ENCODE results near the gene OR6J1.
"Not testable (repeated sequence)": the region's sequence is repeated elsewhere in the genome, so short reads cannot be mapped to it uniquely, and the experiment has no call there.

Gene OR6J1

DNA sequence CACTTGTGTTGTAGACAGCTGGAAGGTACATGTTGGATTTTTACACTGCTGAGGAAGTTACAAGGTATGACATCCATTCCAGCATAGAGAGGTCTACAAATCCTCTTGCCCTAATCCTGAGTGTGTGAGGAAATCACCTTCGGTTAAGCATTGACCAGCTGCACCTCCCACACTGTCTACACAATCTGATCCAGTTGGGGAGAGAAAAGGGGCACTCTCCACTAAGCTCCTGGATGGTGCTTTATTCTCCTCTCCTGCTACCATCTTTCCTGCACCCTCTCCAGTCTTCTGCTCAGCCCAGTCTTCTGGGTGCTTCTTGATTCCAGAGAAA is at the start of gene OR6J1:
TSS of gene OR6J1 (minus strand) at position 48 of the 331 bp plus-strand sequence. CDS start 9,541 bp downstream, outside the sequence.
- DNase-seq (ENCODE audit: low read depth in 1 of 2, low spot score in 1 of 2): no peak

DNA sequence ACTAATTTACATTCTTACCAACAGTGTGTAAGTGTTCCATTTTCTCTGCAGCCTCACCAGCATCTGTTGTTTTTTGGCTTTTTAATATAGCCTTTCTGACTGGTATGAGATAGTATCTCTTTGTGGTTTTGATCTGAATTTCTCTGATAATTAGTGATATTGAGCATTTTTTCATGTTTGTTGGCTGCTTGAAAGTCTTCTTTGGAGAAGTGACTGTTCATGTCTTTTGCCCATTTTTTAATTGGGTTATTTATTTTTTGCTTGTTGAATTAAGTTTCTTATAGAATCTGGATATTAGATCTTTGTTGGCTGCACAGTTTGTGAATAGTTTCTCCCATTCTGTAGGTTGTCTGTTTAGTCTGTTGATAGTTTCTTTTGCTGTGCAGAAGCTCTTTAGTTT is 48.0 kb upstream of the OR6J1 start:
- no peak for DNase-seq (ENCODE audit: low read depth in 1 of 2, low spot score in 1 of 2)

DNA sequence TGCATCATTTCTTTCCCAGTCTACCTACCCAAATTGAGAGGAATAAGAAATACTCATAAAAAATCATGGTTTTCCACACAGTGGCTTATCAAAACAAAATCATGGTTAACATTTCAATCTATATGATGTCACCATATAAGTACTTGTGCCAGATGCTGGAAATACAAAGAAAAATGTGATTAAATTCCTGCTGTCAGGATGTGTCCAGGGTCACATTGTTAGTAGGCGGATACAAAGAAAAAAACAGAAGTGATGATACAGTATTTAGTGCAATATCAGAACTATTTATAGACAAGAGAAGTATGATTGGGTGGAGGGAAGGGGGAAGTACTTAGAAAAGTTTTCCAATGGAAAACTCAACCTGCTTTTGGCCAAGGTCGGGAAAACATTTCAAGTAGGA is 47.0 kb upstream of the OR6J1 start:
- DNase-seq (ENCODE audit: low read depth in 1 of 2, low spot score in 1 of 2): no peak

DNA sequence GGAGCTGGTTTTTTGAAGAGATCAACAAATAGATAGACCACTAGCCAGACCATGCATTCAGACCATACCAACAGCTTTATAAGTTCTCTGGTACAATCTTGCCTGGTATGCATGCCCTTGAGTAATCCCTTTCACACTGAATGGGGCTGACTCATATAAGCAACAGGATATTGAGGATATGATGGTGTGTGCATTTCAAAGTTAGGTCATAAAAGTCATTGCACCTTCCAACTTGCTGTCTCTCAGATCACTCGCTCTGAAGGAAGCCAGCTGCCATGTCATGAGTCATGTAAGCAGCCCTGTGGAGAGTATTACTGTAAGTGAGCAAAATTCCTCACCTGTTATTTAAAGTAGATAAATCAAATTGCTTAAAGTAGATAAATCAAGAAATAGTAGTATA is 45.0 kb upstream of the OR6J1 start:
- DNase-seq (ENCODE audit: low read depth in 1 of 2, low spot score in 1 of 2): no peak

DNA sequence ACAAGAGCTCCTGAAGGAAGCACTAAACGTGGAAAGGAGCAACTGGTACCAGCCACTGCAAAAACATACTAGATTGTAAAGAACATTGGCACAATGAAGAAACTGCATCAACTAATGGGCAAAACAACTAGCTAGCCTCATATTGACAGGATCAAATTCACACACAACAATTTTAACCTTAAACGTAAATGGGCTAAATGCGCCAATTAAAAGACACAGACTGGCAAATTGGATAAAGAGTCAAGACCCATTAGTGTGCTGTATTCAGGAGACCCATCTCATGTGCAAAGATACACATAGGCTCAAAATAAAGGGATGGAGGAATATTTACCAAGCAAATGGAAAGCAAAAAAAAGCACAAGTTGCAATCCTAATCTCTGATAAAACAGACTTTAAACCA is 43.8 kb upstream of the OR6J1 start:
- not testable (repeated sequence) for DNase-seq (ENCODE audit: low read depth in 1 of 2, low spot score in 1 of 2)

DNA sequence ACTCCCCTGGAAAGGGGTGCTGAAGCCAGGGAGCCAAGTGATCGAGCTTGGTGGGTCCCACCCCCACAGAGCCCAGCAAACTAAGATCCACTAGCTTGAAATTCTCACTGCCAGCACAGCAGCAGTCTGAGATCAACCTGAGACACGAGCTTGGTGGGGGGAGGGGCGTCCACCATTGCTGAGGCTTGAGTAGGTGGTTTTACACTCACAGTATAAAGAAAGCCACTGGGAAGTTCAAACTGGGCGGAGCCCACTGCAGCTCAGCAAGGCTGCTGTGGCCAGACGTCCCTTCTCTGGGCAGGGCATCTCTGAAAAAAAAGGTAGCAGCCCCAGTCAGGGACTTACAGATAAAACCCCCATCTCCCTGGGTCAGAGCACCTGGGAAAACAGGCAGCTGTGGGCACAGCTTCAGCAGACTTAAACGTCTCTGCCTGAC is 42.0 kb upstream of the OR6J1 start:
- DNase-seq (ENCODE audit: low read depth in 1 of 2, low spot score in 1 of 2): not testable (repeated sequence)

DNA sequence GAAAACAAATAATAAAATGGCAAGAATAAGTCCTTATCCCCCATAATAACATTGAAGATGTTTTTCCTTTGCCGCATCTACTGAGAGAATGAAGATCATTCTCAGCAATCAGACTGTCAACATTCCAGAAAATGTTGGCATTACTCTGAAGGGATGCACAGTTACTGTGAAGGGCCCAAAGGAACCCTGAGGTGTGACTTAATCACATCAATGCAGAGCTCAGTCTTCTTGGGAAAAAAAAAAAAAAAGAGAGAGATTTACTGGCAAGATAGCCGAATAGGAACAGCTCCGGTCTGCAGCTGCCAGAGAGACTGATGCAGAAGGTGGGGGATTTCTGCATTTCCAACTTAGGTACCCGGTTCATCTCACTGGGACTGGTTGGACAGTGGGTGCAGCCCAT is 41.3 kb upstream of the OR6J1 start:
- DNase-seq (ENCODE audit: low read depth in 1 of 2, low spot score in 1 of 2): no peak

DNA sequence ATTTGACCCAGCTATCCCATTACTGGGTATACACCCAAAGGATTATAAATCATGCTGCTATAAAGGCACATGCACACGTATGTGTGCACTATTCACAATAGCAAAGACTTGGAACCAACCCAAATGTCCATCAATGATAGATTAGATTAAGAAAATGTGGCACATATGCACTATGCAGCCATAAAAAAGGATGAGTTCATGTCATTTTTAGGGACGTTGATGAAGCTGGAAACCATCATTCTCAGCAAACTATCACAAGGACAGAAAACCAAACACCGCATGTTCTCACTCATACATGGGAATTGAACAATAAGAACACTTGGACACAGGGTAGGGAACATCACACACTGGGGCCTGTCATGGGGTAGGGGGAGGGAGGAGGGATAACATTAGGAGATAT is 39.3 kb upstream of the OR6J1 start:
- not testable (repeated sequence) for DNase-seq (ENCODE audit: low read depth in 1 of 2, low spot score in 1 of 2)

DNA sequence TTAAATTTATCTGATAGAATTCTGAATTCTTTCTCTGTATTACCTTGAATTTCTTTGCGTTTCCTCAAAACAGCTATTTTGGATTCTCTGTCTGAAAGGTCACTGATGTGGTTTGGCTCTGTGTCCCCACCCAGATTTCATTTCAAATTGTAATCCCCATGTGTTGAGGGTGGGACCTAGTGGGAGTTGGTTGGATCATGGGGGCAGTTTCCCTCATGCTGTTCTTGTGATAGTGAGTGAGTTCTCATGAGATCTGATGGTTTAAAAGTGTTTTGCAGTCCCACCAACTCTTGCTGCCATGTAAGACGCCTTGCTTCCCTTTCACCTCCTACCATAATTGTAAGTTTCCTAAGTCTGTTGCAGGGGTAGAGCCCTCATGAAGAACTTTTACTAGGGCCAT is 34.1 kb upstream of the OR6J1 start:
- DNase-seq (ENCODE audit: low read depth in 1 of 2, low spot score in 1 of 2): no peak

DNA sequence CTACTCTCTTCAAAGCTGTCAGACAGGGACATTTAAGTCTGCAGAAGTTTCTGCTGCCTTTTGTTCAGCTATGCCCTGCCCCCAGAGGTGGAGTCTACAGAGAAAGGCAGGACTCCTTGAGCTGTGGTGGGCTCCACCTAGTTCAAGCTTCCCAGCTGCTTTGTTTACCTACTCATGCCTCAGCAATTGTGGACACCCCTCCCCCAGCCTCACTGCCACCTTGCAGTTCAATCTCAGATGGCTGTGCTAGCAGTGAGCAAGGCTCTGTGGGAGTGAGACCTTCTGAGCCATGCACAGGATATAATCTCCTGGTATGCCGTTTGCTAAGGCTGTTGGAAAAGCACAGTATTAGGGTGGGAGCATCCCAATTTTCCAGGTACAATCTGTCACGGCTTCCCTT is 33.4 kb upstream of the OR6J1 start:
- not testable (repeated sequence) for DNase-seq (ENCODE audit: low read depth in 1 of 2, low spot score in 1 of 2)

DNA sequence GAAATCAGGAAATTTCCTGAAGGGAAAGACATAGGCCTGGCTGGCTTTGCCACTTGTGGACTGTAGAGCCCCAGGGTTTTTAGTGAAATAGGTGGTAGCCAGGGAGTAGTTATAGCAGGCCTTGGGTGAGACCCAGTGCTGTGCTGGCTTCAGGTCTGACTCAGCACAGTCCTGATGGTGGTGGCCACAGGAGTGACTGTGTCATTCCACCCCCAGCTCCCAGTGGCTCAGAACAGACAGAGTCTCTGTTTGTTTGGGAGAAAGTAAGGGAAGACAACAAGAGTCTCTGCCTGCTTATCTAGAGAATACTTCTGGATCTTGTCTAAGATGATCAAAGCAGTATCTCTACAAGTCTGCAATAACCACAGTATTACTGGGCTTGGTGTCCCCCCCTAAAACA is 27.5 kb upstream of the OR6J1 start:
- DNase-seq (ENCODE audit: low read depth in 1 of 2, low spot score in 1 of 2): no peak

DNA sequence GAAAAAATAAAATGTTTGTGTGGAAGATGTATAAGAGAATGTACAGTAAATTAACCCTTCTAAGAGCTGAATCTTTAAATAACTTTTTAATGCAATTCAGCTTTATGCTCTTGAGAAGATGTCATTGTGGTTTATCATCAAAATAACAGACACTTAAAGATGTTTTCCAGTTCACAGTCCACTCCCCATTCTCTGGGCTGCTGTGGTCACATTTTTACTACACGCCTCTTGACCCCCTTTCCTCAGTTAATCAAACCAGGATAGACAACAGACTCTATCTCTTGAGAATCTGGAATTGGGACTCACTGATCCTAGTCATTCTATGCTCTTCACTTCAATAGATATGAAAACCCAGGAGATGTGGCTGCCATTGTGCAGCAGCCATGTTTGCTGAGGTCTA is 24.7 kb upstream of the OR6J1 start:
- no peak for DNase-seq (ENCODE audit: low read depth in 1 of 2, low spot score in 1 of 2)

DNA sequence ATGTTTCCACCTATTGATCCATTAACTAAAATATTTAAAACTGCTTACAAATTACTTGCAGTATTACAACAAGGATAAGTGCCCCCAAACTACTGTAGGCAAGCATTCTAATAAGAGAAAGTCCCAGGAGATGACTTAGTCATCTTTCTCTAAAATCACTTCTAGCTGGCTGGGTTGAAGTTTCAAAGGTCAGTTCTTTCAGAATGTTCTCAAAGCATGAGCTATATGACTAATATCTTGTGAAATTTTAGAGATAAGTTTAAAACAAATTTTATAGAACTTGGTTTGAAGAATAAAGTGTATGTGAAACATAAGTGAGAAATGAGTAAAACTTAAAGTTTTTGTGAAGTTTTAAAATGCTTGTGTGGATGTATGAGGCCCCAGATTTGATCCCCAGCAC is 24.3 kb upstream of the OR6J1 start:
- DNase-seq (ENCODE audit: low read depth in 1 of 2, low spot score in 1 of 2): no peak

DNA sequence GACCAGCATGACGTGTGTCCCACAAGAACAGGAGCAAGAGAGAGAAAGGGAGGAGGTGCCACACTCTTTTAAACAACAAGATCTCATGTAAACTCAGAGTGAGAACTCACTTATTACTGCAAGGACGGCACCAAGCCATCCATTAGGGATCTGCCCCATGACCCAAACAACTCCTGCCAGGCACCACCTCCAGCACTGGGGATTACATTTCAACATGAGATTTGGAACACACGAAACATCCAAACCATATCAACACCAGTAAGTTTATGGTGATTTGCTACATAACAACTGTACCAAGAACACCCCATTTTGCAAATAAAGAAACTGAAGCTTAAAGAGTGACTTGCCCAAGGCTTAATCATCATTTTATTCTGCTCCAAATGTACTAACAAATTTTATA is 23.7 kb upstream of the OR6J1 start:
- no peak for DNase-seq (ENCODE audit: low read depth in 1 of 2, low spot score in 1 of 2)

DNA sequence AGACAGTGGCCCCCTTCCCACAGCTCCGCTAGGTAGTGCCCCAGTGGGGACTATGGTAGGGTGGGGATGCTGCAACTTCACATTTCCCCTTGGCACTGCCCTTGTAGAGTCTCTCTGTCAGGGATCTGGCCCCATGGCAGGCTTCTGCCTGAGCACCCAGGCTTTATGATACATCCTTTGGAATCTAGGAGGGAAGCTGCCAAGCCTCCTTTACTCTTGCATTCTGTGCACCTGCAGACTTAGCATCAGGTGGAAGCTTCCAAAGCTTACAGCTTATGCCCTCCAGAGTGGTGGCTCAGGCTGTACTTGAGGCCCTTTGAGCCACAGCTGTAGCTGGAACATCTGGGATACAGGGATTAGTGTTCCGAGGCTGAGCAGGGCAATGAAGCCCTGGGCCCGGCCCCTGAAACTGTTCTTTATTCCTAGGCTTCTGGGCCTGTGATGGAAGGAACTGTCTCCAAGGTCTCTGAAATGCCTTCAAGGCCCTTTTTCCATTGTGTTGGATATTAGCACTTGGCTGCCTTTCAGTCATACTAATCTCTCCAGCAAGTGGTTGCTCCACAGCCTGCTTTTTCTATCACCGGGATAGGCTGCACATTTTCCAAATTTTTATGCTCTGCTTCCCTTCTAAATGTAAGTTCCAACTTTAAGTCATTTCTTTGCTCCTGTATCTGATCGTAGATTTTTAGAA is 22.2 kb upstream of the OR6J1 start:
- no peak for DNase-seq (ENCODE audit: low read depth in 1 of 2, low spot score in 1 of 2)

DNA sequence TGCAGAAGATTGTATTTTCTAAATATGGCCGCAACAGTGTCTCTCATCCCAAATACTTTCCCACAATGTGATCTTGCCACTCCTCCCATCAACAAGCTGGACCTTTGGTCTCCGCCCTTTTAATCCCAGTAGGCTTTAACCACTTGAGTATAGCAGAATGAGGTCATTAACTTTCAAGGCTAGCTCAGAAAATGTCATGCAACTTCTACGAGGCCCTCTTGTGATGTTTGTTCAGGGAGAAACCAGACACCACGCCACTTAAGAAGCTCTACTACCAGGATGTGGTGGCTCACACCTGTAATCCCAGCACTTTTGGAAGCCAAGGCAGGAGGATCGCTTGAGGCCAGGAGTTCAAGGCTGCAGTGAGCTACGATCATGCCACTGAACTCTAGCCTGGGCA is 20.1 kb upstream of the OR6J1 start:
- DNase-seq (ENCODE audit: low read depth in 1 of 2, low spot score in 1 of 2): no peak

DNA sequence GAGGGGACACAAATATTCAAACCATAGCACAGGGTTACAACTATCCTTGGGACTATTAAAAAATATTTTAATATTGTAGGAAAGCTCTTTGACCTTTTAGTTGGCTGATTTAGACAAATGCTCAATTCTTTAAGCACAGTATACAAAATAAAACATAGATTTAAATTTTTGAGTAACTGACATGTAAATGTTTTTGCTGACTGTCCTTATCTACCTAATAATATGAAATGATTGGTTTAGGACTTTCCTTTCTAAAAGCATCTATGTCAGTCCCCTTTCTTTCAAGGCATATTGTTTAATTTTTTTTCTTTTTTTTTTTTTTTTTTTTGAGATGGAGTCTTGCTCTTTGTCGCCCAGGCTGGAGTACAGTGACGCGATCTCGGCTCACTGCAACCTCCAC is 16.5 kb upstream of the OR6J1 start:
- no peak for DNase-seq (ENCODE audit: low read depth in 1 of 2, low spot score in 1 of 2)

DNA sequence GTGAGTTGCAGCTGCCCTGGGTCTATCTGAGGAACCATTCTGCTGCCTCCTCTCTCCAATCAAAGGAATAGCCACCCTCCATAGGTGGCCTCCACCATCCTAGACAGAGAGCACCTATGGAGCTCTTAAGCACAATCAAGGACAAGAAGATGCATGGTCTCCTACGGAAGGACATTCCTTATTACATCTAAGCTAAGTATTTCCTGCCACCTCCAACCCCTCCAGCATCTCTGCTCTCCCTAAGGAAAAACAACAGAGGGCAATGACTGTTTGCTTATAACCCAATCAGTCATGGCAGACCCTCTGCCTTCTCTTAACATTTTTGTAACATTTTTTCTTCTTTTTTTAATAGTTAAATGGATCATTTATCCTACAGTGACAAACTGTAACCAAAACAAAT is 14.8 kb upstream of the OR6J1 start:
- DNase-seq (ENCODE audit: low read depth in 1 of 2, low spot score in 1 of 2): no peak

DNA sequence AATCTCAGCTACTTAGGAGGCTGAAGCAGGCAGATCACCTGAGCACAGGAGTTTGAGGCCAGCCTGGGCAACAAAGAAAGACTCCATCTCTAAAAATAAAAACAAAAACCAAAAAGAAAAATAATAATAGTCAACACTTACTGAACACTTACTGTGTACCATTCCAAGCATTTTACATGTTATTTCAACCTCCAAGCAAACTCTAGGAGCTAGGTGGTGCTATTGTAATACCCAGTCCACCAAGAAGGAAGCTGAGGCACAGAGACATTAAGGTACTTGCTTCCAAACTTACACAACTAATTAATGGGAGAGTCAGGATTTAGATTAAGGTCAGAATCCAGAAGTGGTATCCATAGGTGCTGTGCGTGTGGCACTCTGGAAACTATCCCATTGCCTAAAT is 13.7 kb upstream of the OR6J1 start:
- DNase-seq (ENCODE audit: low read depth in 1 of 2, low spot score in 1 of 2): no peak

DNA sequence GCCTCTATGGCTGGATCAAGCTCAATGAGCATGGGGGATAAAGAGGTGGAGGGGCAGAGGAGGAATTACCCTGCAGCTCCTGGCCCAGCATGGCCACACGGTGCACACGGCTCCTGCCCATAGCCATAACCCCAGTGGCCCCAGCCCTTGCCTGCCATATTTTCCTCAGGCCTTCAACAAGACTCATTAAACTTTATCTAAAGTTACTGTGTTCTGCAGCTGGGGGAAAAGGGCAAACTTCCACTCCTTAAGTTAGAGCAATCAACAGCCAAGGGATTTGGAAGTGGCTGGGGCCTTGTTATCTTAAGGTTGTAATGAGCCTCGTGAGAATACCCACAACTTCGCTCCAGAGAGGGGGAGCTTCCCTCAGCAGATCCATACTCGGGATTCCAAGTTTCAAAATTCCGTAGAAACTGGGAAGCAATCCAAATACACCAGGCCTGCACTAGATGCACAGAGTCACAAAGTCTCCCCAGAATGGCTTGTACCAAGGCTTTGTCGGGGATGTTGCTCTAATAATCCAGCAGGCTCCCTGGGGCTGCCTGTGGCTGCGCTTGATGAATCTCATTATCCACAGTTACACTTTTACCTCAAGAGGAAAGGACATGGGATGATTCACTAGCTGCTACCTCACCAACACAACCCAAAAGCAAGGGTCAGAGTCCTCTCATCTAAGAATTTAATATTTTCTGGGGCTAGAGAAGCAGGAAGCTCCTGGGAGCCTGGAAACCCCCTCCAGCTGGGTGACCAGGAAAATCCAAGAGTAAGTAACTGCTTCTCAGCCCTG is 13.0 kb upstream of the OR6J1 start:
- no peak for DNase-seq (ENCODE audit: low read depth in 1 of 2, low spot score in 1 of 2)

DNA sequence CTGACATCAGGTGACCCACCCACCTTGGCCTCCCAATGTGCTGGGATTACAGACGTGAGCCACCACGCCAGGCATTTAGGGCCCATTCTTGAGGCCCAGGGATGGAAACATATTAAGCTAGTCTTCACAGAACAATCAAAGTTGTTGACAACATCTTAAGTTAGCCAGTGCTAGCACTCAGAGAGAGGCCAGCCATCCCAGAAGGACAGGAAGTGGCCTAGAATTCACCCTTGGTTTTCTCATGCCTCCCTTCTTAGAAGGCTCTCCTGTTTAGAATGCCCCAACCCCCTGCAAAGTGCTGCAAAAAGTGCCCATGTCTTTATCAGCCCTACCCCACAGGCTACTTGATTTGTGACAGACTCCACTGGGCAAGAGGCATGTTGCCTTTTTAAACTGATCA is 12.1 kb upstream of the OR6J1 start:
- DNase-seq (ENCODE audit: low read depth in 1 of 2, low spot score in 1 of 2): no peak

DNA sequence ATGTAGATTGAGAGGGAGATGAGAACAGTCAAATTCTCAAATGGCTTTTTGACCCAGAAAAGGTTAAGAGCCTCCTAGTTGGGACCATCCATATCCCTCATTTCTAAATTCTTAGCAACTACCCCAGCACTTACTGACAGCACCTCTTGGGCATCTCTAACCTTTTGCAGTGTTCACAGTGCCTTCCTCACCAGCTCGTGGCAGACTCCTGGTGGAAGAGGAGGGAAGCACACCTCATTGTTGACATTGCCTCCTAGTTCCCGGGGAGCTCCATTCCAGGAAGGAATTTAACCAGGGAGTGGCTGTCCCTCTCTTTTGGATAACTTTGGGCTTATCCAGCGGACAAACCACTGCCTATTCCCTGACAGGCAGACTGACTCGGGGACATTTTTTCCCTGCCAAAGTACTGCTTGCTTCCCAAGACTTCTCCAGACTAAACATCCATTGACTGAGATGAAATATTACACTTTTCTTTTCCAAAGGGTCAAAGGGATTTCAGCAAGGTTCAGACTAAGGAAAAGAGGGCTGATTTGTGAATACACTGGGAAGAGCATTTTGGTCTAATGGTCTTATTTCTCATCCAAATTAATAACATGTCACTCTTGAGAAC is 9.0 kb upstream of the OR6J1 start:
- peak; percentile 13 to 35 for DNase-seq (ENCODE audit: low read depth in 1 of 2, low spot score in 1 of 2)

DNA sequence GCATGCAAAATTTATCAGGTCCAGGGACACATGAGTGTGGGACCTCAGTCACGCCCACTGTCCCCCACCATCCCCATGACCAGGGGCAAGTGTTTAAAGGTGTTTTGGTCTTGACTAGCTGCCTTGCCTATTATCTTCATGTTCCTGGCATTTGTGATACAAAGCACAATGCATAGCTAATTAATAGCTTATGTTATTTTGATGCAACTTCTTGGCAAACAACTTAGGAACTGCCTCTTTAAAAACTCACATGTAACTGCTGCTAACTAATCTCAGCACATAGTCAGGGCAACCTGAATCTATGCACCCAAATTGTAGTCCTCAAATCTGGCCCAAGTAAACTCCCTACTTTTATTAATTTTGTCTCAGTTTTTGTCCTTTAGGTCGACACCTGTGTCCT is 7.4 kb upstream of the OR6J1 start:
- no peak for DNase-seq (ENCODE audit: low read depth in 1 of 2, low spot score in 1 of 2)

Data from activated CD4-positive, alpha-beta T cell treated with anti-CD3 and anti-CD28 coated beads, Interleukin-2, amount 50 U/mL, for 24 hours (primary cell).